Lung (tissue), 10 donors: Measurements from ENCODE around the gene ZNG1F. TPM values are rescaled to one million over a fixed set of nuclear protein-coding genes. Genes with fewer than 3 reads are reported as not detected.
A peak's percentile ranks its signal among the peaks of the same experiment; 100 is the strongest.
"Not testable (repeated sequence)": the region's sequence is repeated elsewhere in the genome, so short reads cannot be mapped to it uniquely, and the experiment has no call there.

Experiments used
- ATAC-seq: fragments of 200-7000 bp; cut with Tn5 transposase; one replicate; pipeline ENCODE4 v1.9.1; 2020; ENCODE audit warnings: moderate number of reproducible peaks; ENCODE audit not compliant: insufficient read depth, low FRiP score
- DNase-seq, 3 donors: peaks; one replicate each; pipeline ENCODE4 v3.0.0-alpha.2; 2013 to 2017
- H3K27ac ChIP-seq, 2 donors: one replicate each; pipeline ENCODE4 v1.5.1; 2013; ENCODE audit warnings: mild to moderate bottlenecking in 2 of 2, moderate library complexity in 2 of 2, control low read depth in 1 of 2, inconsistent platforms in 1 of 2, low read depth in 1 of 2, low read length in 1 of 2
- H3K27me3 ChIP-seq, 3 donors: one replicate each; pipeline ENCODE4 v1.5.1; 2013; ENCODE audit warnings: low read length in 2 of 3; ENCODE audit not compliant: control insufficient read depth in 3 of 3, insufficient read depth in 3 of 3
- H3K36me3 ChIP-seq, 4 donors: one replicate each; pipeline ENCODE4 v1.5.1; 2013; ENCODE audit warnings: low read length in 4 of 4, mild to moderate bottlenecking in 1 of 4, moderate library complexity in 1 of 4; ENCODE audit not compliant: control insufficient read depth in 4 of 4, insufficient read depth in 4 of 4
- H3K4me1 ChIP-seq, 5 donors: one replicate each; pipeline ENCODE4 v1.5.1; 2013; ENCODE audit warnings: low read length in 5 of 5, mild to moderate bottlenecking in 2 of 5, moderate library complexity in 1 of 5; ENCODE audit not compliant: control insufficient read depth in 5 of 5, insufficient read depth in 5 of 5
- H3K4me3 ChIP-seq: one replicate; pipeline ENCODE4 v1.5.1; 2013; ENCODE audit warnings: mild to moderate bottlenecking, control low read depth, moderate library complexity
- H3K9ac ChIP-seq, 2 donors: one replicate each; pipeline ENCODE4 v1.5.1; 2013; ENCODE audit warnings: low read length in 2 of 2, control low read depth in 1 of 2; ENCODE audit not compliant: insufficient read depth in 1 of 2
- H3K9me3 ChIP-seq, 4 donors: one replicate each; pipeline ENCODE4 v1.5.1; 2013; ENCODE audit warnings: low read length in 3 of 4, mild to moderate bottlenecking in 1 of 4, moderate library complexity in 1 of 4; ENCODE audit not compliant: control insufficient read depth in 4 of 4, insufficient read depth in 3 of 4
- WGBS, 2 donors: extraction: QIAGEN DNeasy Blood & Tissue Kit; methylation state at CpG; one replicate each; pipeline ENCODE4 v1.1.7; 2013; 5-methylcytosine and 5-hydroxymethylcytosine counted together
- polyA plus RNA-seq, 2 donors: library from polyadenylated mRNA; stranded (reverse); fragments of 200-250 nt; gene quantifications; one replicate each; pipeline ENCODE4 v1.2.1, GENCODE V29; 2013
- total RNA-seq, 2 donors: library from RNA; depleted of rRNA in 1 of 2; stranded (reverse); fragments of >200 nt in 1 of 2; gene quantifications; one replicate each; pipeline ENCODE4 v1.2.1, GENCODE V29; 2014 to 2021
- donor health status: Bipolar disorder and iron deficiency.
- donor health status: healthy.
- donor health status: DM: yes; HTN: yes; CAD: no.

ZNG1F gene
- total and polyA plus RNA-seq, 4 donors, result 6.4 to 21.0 (median 8.4) TPM

- H3K4me3 ChIP-seq, DNase-seq, H3K36me3 ChIP-seq, H3K9ac ChIP-seq, H3K27ac ChIP-seq, H3K4me1 ChIP-seq, H3K9me3 ChIP-seq, H3K27me3 ChIP-seq, ATAC-seq: not testable (repeated sequence)
- WGBS, 2 donors, result 23 to 25% methylated on average over 10 to 12 of the region's 19 CpGs
These were observed 84.6 kb downstream of the ZNG1F start for GRCh38 chr9:41104542-41104941.

- not testable (repeated sequence) for H3K4me1 ChIP-seq, H3K27me3 ChIP-seq, ATAC-seq, H3K4me3 ChIP-seq, H3K9me3 ChIP-seq, DNase-seq, H3K27ac ChIP-seq, H3K36me3 ChIP-seq, H3K9ac ChIP-seq
- 66 to 79% methylated on average over 4 of the region's 7 CpGs for WGBS, 2 donors
These were observed 88.6 kb downstream of the ZNG1F start for GRCh38 chr9:41100508-41100907.

- H3K4me1 ChIP-seq, H3K27ac ChIP-seq, H3K9ac ChIP-seq, H3K36me3 ChIP-seq, ATAC-seq, H3K27me3 ChIP-seq, H3K4me3 ChIP-seq, H3K9me3 ChIP-seq, DNase-seq: not testable (repeated sequence)
- WGBS, 2 donors, result 57 to 60% methylated on average over 4 of the region's 4 CpGs
These were observed 90.4 kb downstream of the ZNG1F start for GRCh38 chr9:41098759-41099158.

GRCh38 chr9:41095060-41095459, 94.1 kb downstream of the ZNG1F start:
- not testable (repeated sequence) for H3K9ac ChIP-seq, H3K9me3 ChIP-seq, H3K27me3 ChIP-seq, H3K27ac ChIP-seq, DNase-seq, H3K36me3 ChIP-seq, H3K4me3 ChIP-seq, H3K4me1 ChIP-seq
- WGBS, 2 donors, result 43 to 50% methylated on average over 1 of the region's 2 CpGs
- ATAC-seq, result peak; percentile 50

GRCh38 chr9:41094010-41094773, 94.9 kb downstream of the ZNG1F start:
- H3K4me1 ChIP-seq, DNase-seq, H3K4me3 ChIP-seq, H3K27me3 ChIP-seq, H3K36me3 ChIP-seq, H3K27ac ChIP-seq, H3K9ac ChIP-seq, H3K9me3 ChIP-seq, ATAC-seq: not testable (repeated sequence)
- WGBS, 2 donors, result 76 to 79% methylated on average over 3 of the region's 9 CpGs

DNA sequence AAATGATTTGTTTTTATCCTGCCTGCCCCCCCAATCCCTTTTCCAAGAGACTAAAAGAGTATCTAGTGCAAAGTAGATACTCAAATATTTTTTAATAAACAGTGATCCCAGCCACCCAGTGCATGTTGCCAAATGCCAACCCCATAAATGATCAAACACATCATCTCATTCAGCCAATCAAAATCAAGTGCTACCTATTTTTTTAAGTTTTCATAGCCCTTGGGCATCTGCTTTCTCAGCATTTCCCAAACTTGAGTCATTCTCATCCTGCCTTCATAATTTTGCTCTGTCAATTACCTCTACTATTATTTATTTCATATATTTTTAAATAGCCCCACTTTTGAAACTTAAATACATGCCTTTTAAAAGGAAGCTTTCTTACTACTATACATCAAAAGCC, 98.2 kb downstream of the ZNG1F start:
- not testable (repeated sequence) for H3K9ac ChIP-seq, ATAC-seq, DNase-seq, H3K27ac ChIP-seq, H3K4me1 ChIP-seq, H3K27me3 ChIP-seq, H3K36me3 ChIP-seq, H3K4me3 ChIP-seq, H3K9me3 ChIP-seq

DNA sequence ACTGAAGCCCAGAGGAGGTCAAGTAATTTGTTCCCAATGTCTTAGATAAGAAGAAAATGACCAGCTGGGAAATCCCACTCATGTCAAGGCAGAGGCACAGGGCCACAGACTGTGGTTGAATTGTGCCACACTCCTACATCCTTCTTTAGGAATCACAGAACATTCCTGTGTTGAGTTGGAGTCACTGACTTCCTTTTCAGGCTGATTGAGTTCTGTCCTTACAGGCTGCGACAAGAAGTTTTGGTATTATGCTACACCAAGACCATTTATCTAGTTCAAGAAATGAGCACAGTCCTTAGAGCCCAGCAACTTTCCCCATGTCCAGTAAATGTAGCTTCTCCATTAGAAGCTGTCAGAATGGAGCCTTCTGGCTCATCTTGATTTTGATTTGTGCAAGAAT, 98.7 kb downstream of the ZNG1F start:
- H3K36me3 ChIP-seq, H3K27me3 ChIP-seq, DNase-seq, H3K9me3 ChIP-seq, ATAC-seq, H3K4me3 ChIP-seq, H3K9ac ChIP-seq, H3K4me1 ChIP-seq, H3K27ac ChIP-seq: not testable (repeated sequence)
- WGBS, 2 donors, result 58 to 80% methylated on average over 1 of the region's 1 CpG

GRCh38 chr9:41088450-41089059, 100.6 kb downstream of the ZNG1F start:
- peak; percentile 86 for ATAC-seq
- not testable (repeated sequence) for H3K9ac ChIP-seq, H3K4me3 ChIP-seq, DNase-seq, H3K36me3 ChIP-seq, H3K27me3 ChIP-seq, H3K4me1 ChIP-seq, H3K27ac ChIP-seq, H3K9me3 ChIP-seq
- 12 to 13% methylated on average over 9 of the region's 11 CpGs for WGBS, 2 donors
